ENCODE measurements around the gene AGA. TPM values are rescaled to one million over a fixed set of nuclear protein-coding genes. Genes with fewer than 3 reads are reported as not detected.

The AGA gene
- total and polyA plus RNA-seq, 2 of the 4 experiments (the other 2 are of a cell fraction): 26.3 to 38.5 TPM

GRCh38 chr4:177384856-177385397 is 57.3 kb downstream of the AGA start:
- Histone ChIP-seq H3K23ac (ENCODE audit: low read depth, low read length) (no peak overlapping the region), H3K56ac (ENCODE audit: extremely low read depth, insufficient read depth, low read length) (no peak overlapping the region), H2BK15ac (ENCODE audit: low read depth, low read length) (no peak overlapping the region), H3K79me1 (ENCODE audit: low read depth in 1 of 2, low read length in 2 of 2) (no peaks in the 10 kb centered on the region), H4K91ac (ENCODE audit: insufficient read depth, low read depth, low read length) (no peak overlapping the region), H2AK5ac (ENCODE audit: low read depth, low read length) (no peak overlapping the region), H3K27ac (ENCODE audit: insufficient read depth, low read length) (no peak overlapping the region), H3K4me3 (ENCODE audit: insufficient read depth, low read depth, low read length) (no peak overlapping the region), H3K4me2 (ENCODE audit: low read depth, low read length) (no peak overlapping the region), H2BK5ac (ENCODE audit: low read depth, low read length, poor library complexity, severe bottlenecking) (no peak overlapping the region), H2AK9ac (replicated peaks; ENCODE audit: low read depth, low read length, poor library complexity) (no peak overlapping the region), H3K9me3 (ENCODE audit: control insufficient read depth, insufficient read depth, low read length) (no peaks in the 10 kb centered on the region), H4K8ac (ENCODE audit: low read depth in 2 of 2, low read length in 2 of 2) (no peak overlapping the region), H3K4me1 (ENCODE audit: control insufficient read depth, insufficient read depth, low read length) (no peaks in the 10 kb centered on the region), H3K18ac (ENCODE audit: low read depth, low read length) (no peak overlapping the region), H3K14ac (replicated peaks; ENCODE audit: low read depth, low read length) (no peak overlapping the region), H2BK120ac (ENCODE audit: low read depth, low read length) (no peak overlapping the region), H2BK20ac (ENCODE audit: low read depth, low read length) (peak overlapping the region; percentile 25; the same call in 1 of the 2 replicates), H3K4ac (ENCODE audit: low read depth, low read length) (no peak overlapping the region), H3K9me1 (ENCODE audit: insufficient read depth, low read length) (no peaks in the 10 kb centered on the region), H4K20me1 (ENCODE audit: insufficient read depth, low read length) (no peaks in the 10 kb centered on the region), H2AFZ (replicated peaks; ENCODE audit: low read length, poor library complexity) (no peak overlapping the region), H4K5ac (ENCODE audit: low read depth, low read length) (no peak overlapping the region), H3K36me3 (ENCODE audit: control insufficient read depth, insufficient read depth, low read length) (no peaks in the 10 kb centered on the region), H3K9ac (ENCODE audit: low read depth, low read length) (no peak overlapping the region), H3K27me3 (ENCODE audit: control insufficient read depth, insufficient read depth, low read length) (no peaks in the 10 kb centered on the region)
- TF ChIP-seq BHLHE40 (IDR thresholded peaks at IDR 0.05; ENCODE audit: low read depth, low read length) (no peak), RFX5 (IDR thresholded peaks at IDR 0.05; ENCODE audit: low read depth, low read length) (no peak), NFE2L2 (IDR thresholded peaks at IDR 0.05; ENCODE audit: low read depth, low read length) (no peak), FOS (IDR thresholded peaks at IDR 0.05; ENCODE audit: low read depth, low read length) (no peak), ELK1 (IDR thresholded peaks at IDR 0.05; ENCODE audit: borderline replicate concordance, low read depth, low read length) (no peak)
- in situ Hi-C loops (cut with MboI; ENCODE audit: low sequenced_read_pairs) (no loop called here), intact Hi-C loops (cut with micrococcal nuclease) (no loop called here), dilution Hi-C loops (cut with HindIII; ENCODE audit: low sequenced_read_pairs, unreplicated experiment) (no loop called here)
- ChIA-PET CTCF (interaction anchor here (0.7 kb wide), 1 partner anchor 320 kb away, joined by 3 read pairs; no protein-coding TSS in a partner anchor), POLR2A (ENCODE audit: unreplicated experiment) (interaction anchor here (0.5 kb wide), 1 partner anchor 1044 kb away, joined by 3 read pairs; no protein-coding TSS in a partner anchor)
- DNase-seq (no peak), ATAC-seq (ENCODE audit: low read depth) (0 out of 2 replicates have a peak, but pooled peaks have one; percentile 17)
- WGBS, 2 experiments (ENCODE audit: extremely low coverage in 2 of 2, insufficient read length in 1 of 2): 100% methylated on average over 2 of the region's 4 CpGs; no CpG with 5 or more reads in 1 of the 2 experiments
- no TSS peak for BruUV-seq (replicated peaks)
